Measurements from ENCODE around the gene TOMM7. TPM values are rescaled to one million over a fixed set of nuclear protein-coding genes. Genes with fewer than 3 reads are reported as not detected.

TOMM7 gene
- total RNA-seq, 1 experiment from 2014 or later: 272 TPM

DNA sequence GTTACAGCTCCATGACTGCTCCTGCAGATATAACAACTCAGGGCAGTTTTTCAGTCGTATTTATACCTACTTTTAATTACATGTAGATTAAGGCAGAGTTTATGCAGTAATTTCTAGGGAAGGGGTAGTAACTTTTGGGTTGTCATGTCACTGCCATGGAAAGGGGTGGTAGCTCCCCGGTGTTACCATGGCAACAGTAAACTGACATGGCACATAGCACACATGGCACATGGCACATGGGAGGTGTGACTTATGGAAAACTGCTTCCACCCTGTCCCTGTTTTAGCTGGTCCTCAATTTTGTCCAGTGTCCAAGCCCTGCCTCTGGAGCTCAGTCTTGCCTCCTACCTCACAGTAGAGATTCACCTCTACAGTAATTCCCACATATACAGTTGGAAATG, 3.9 kb upstream of the TOMM7 start:
- no peak overlapping the region for H3K4me3 Mint-ChIP-seq (ENCODE audit: low read depth, unreplicated experiment)
- DNase-seq: no peak
- no peak overlapping the region for H3K27ac Mint-ChIP-seq (ENCODE audit: unreplicated experiment)
- H3K27me3 Mint-ChIP-seq (ENCODE audit: unreplicated experiment): peaks cover 30% of the 10 kb centered on the region
- peaks cover 23% of the 10 kb centered on the region for H3K36me3 Mint-ChIP-seq (ENCODE audit: insufficient read depth, unreplicated experiment)
- CTCF ChIA-PET: interaction anchor here (1.2 kb wide), 1 partner anchor 31 kb away, joined by 3 read pairs; no protein-coding TSS in a partner anchor
- no TSS peak for BruUV-seq (replicated peaks)
- intact Hi-C loops (cut with micrococcal nuclease; ENCODE audit: unreplicated experiment): no loop called here
- H3K9me3 Mint-ChIP-seq (ENCODE audit: low read depth, unreplicated experiment): no peaks in the 10 kb centered on the region
- no peaks in the 10 kb centered on the region for H3K4me1 Mint-ChIP-seq (ENCODE audit: low read depth, unreplicated experiment)
- TF ChIP-seq CTCF (IDR thresholded peaks at IDR 0.05; ENCODE audit: unreplicated experiment): no peak

DNA sequence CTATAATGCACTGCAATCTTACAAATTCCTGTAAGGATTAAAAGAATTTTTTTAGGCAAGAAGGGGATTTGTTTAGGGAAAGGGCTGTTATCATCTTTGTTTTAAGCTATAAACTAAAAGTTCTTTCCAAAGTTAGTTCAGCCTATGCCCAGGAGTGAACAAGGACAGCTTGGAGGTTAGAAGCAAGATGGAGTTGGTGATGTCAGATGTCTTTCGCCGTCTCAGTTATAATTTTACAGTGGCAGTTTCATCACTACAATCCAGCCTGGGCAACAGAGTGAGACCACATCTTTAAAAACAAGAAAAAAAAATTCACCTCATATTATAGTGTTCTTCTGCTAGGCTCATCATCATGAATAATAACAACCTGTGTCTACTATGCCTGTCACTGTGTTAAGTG, 2.1 kb upstream of the TOMM7 start:
- H3K4me3 Mint-ChIP-seq (ENCODE audit: low read depth, unreplicated experiment): no peak overlapping the region
- DNase-seq: no peak
- intact Hi-C loops (cut with micrococcal nuclease; ENCODE audit: unreplicated experiment): loop anchor here (5.0 kb wide), 1 partner anchor 233 kb away; no protein-coding TSS in a partner anchor
- TF ChIP-seq CTCF (IDR thresholded peaks at IDR 0.05; ENCODE audit: unreplicated experiment): no peak
- H3K4me1 Mint-ChIP-seq (ENCODE audit: low read depth, unreplicated experiment): peaks cover 10% of the 10 kb centered on the region
- H3K9me3 Mint-ChIP-seq (ENCODE audit: low read depth, unreplicated experiment): no peaks in the 10 kb centered on the region
- peaks cover 36% of the 10 kb centered on the region for H3K36me3 Mint-ChIP-seq (ENCODE audit: insufficient read depth, unreplicated experiment)
- no TSS peak for BruUV-seq (replicated peaks)
- H3K27me3 Mint-ChIP-seq (ENCODE audit: unreplicated experiment): peaks cover 26% of the 10 kb centered on the region
- H3K27ac Mint-ChIP-seq (ENCODE audit: unreplicated experiment): no peak overlapping the region
- CTCF ChIA-PET: interaction anchor here (0.6 to 0.7 kb wide), 2 partner anchors 38 kb away, joined by 4 to 5 read pairs; no protein-coding TSS in a partner anchor

GRCh38 chr7:22823142-22823497, 471 bp upstream of the TOMM7 start:
- H3K27me3 Mint-ChIP-seq (ENCODE audit: unreplicated experiment): peaks cover 15% of the 10 kb centered on the region
- TSS peak; percentile 96 for BruUV-seq (replicated peaks)

DNA sequence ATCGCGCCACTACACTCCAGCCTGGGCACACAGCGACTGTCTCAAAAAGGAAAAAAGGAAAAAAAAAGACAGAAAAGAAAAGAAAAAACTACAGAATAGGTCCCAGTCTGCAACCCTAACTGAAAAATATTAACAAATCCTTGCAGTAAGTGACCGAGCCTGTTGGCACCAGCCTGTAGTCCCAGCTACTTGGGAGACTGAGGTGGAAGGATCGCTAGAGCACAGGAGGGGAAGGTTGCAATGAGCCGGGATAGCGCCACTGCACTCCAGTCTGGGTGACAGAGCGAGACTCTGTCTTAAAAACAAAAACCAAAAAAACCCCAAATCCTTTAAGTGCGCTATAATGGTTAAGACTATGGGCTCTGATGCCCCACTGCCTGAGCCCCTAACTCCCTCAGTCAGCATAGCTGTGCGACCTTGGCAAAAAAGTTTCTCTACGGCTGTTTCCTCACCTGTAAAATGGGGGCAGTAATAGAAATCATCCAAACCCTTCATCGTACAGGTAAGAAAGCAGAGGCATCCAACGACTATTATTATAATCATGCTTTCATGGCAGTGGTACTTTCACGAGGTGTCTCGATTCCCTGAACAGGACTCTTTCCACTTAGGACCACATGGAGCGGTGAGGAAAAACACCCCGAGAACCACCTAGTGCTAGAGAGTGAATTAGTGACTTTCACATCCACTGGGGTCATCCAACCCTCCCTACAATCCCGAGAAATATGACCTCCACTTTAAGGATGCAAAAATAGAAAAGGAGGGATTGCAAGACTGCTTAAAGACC, 755 bp downstream of the TOMM7 start:
- peaks cover 14% of the 10 kb centered on the region for H3K4me1 Mint-ChIP-seq (ENCODE audit: low read depth, unreplicated experiment)
- peak; percentile 22 for DNase-seq
- H3K27me3 Mint-ChIP-seq (ENCODE audit: unreplicated experiment): peaks cover 15% of the 10 kb centered on the region
- intact Hi-C loops (cut with micrococcal nuclease; ENCODE audit: unreplicated experiment): loop anchor here (5.0 kb wide), 1 partner anchor 235 kb away; no protein-coding TSS in a partner anchor
- BruUV-seq (replicated peaks): TSS peak; percentile 47
- H3K9me3 Mint-ChIP-seq (ENCODE audit: low read depth, unreplicated experiment): no peaks in the 10 kb centered on the region
- TF ChIP-seq CTCF (IDR thresholded peaks at IDR 0.05; ENCODE audit: unreplicated experiment): no peak
- peak overlapping the region; percentile 99 for H3K27ac Mint-ChIP-seq (ENCODE audit: unreplicated experiment)
- H3K4me3 Mint-ChIP-seq (ENCODE audit: low read depth, unreplicated experiment): peak overlapping the region; percentile 100
- CTCF ChIA-PET: interaction anchor here (0.6 to 1.3 kb wide), 5 partner anchors 16 to 234 kb away, joined by 3 to 7 read pairs (median 4); no protein-coding TSS in a partner anchor
- peaks cover 36% of the 10 kb centered on the region for H3K36me3 Mint-ChIP-seq (ENCODE audit: insufficient read depth, unreplicated experiment)

More at GRCh38 chr7:22823142-22823497, 471 bp upstream of the TOMM7 start:
- intact Hi-C loops (cut with micrococcal nuclease; ENCODE audit: unreplicated experiment): loop anchor here (5.0 kb wide), 1 partner anchor 234 kb away; no protein-coding TSS in a partner anchor
- peak overlapping the region; percentile 99 for H3K27ac Mint-ChIP-seq (ENCODE audit: unreplicated experiment)
- H3K36me3 Mint-ChIP-seq (ENCODE audit: insufficient read depth, unreplicated experiment): peaks cover 36% of the 10 kb centered on the region
- TF ChIP-seq CTCF (IDR thresholded peaks at IDR 0.05; ENCODE audit: unreplicated experiment): no peak
- peaks cover 14% of the 10 kb centered on the region for H3K4me1 Mint-ChIP-seq (ENCODE audit: low read depth, unreplicated experiment)
- H3K4me3 Mint-ChIP-seq (ENCODE audit: low read depth, unreplicated experiment): peak overlapping the region; percentile 100
- no peak for DNase-seq
- no peaks in the 10 kb centered on the region for H3K9me3 Mint-ChIP-seq (ENCODE audit: low read depth, unreplicated experiment)
- CTCF ChIA-PET: interaction anchor here (0.6 to 1.2 kb wide), 4 partner anchors 9 to 634 kb away, joined by 3 to 4 read pairs (median 3); no protein-coding TSS in a partner anchor
